GM06990 (cell line): Measurements from ENCODE around the gene NAALADL2.
"Not testable (repeated sequence)": the region's sequence is repeated elsewhere in the genome, so short reads cannot be mapped to it uniquely, and the experiment has no call there.

ENCODE experiments used
- DNase-seq: peaks from one replicate; pipeline ENCODE4 v3.0.0-alpha.2; 2011; ENCODE audit not compliant: insufficient read length; ENCODE audit errors: extremely low read depth
- H3K27me3 ChIP-seq: replicated peaks from 2 replicates; pipeline ENCODE4 v1.6.0; 2011; ENCODE audit warnings: low read length; ENCODE audit not compliant: control insufficient read depth, insufficient read depth
- H3K36me3 ChIP-seq: 2 replicates; pipeline ENCODE4 v1.5.1; 2011; ENCODE audit warnings: low read length; ENCODE audit not compliant: control insufficient read depth, insufficient read depth
- H3K4me3 ChIP-seq: replicated peaks from 2 replicates; pipeline ENCODE4 v1.5.1; 2011; ENCODE audit warnings: low read depth, mild to moderate bottlenecking, control low read depth, low read length
- CTCF ChIP-seq: IDR thresholded peaks from 2 replicates; pipeline ENCODE4 v1.5.1; 2011; ENCODE audit warnings: low read length, control low read depth, mild to moderate bottlenecking, inconsistent platforms; ENCODE audit not compliant: insufficient read depth, poor library complexity, severe bottlenecking

Gene NAALADL2

GRCh38 chr3:175612487-175613196 lies 753.5 kb downstream of the NAALADL2 start:
- no peak for TF ChIP-seq CTCF
- no peak for DNase-seq
- H3K4me3 ChIP-seq, result no peak overlapping the region
- no peaks in the 10 kb centered on the region for H3K36me3 ChIP-seq
- H3K27me3 ChIP-seq, result no peaks in the 10 kb centered on the region

GRCh38 chr3:175614107-175614506 lies 755.0 kb downstream of the NAALADL2 start:
- H3K27me3 ChIP-seq, DNase-seq, H3K36me3 ChIP-seq, H3K4me3 ChIP-seq: not testable (repeated sequence)

GRCh38 chr3:175617247-175617646 lies 758.1 kb downstream of the NAALADL2 start:
- Histone ChIP-seq H3K4me3 (no peak overlapping the region), H3K36me3 (no peaks in the 10 kb centered on the region), H3K27me3 (no peaks in the 10 kb centered on the region)
- no peak for DNase-seq
- TF ChIP-seq CTCF, result no peak

GRCh38 chr3:175619369-175619768 lies 760.2 kb downstream of the NAALADL2 start:
- Histone ChIP-seq H3K4me3 (no peak overlapping the region), H3K27me3 (no peaks in the 10 kb centered on the region), H3K36me3 (no peaks in the 10 kb centered on the region)
- no peak for TF ChIP-seq CTCF
- DNase-seq, result no peak

GRCh38 chr3:175620093-175620492 lies 761.0 kb downstream of the NAALADL2 start:
- H3K27me3 ChIP-seq, result no peaks in the 10 kb centered on the region
- no peak for TF ChIP-seq CTCF
- DNase-seq, result no peak
- no peaks in the 10 kb centered on the region for H3K36me3 ChIP-seq
- no peak overlapping the region for H3K4me3 ChIP-seq

- no peak for TF ChIP-seq CTCF
- H3K4me3 ChIP-seq, result no peak overlapping the region
Measured at GRCh38 chr3:175620532-175620931, 761.4 kb downstream of the NAALADL2 start.

More at GRCh38 chr3:175620532-175620931, 761.4 kb downstream of the NAALADL2 start:
- no peaks in the 10 kb centered on the region for H3K36me3 ChIP-seq
- H3K27me3 ChIP-seq, result no peaks in the 10 kb centered on the region
- no peak for DNase-seq
